Measurements from ENCODE around the gene ARHGAP25. TPM values are rescaled to one million over a fixed set of nuclear protein-coding genes. Genes with fewer than 3 reads are reported as not detected.
A peak's percentile ranks its signal among the peaks of the same experiment; 100 is the strongest.

Gene ARHGAP25
- total and polyA plus RNA-seq, 10 of the 15 experiments (the other 5 are each of a cell fraction or from before 2014, with no cell fraction given): 0.15 to 1.0 (median 0.46) TPM

- 0 out of 4 replicates have a peak, but pooled peaks of 1 of the 2 experiments have one; percentile 28 for TF ChIP-seq EP300 (IDR thresholded peaks at IDR 0.05; ENCODE audit: borderline replicate concordance in 1 of 2, control insufficient read depth in 1 of 2, low read depth in 2 of 2, low read length in 2 of 2)
- TF ChIP-seq IKZF1 (conservative IDR thresholded peaks at IDR 0.05): peak; percentile 38; the same call in 1 of the 2 replicates
- peak in 1 of 2 experiments; percentile 27; a peak in 1 of 4 replicates for TF ChIP-seq BHLHE40 (IDR thresholded peaks at IDR 0.05; ENCODE audit: borderline replicate concordance in 1 of 2, low read depth in 2 of 2, low read length in 1 of 2)
- TF ChIP-seq MEF2A (IDR thresholded peaks at IDR 0.05; ENCODE audit: insufficient read depth, low read depth, low read length): peak; percentile 74
- no peak for TF ChIP-seq NBN (IDR thresholded peaks at IDR 0.05)
- 0 out of 2 replicates have a peak, but pooled peaks have one; percentile 20 for TF ChIP-seq YY1 (IDR thresholded peaks at IDR 0.05; ENCODE audit: low read depth, low read length)
- TF ChIP-seq MEF2B (IDR thresholded peaks at IDR 0.05; ENCODE audit: partially characterized antibody, poor library complexity, severe bottlenecking): peak; percentile 84
- no peak for TF ChIP-seq TCF3 (IDR thresholded peaks at IDR 0.05; ENCODE audit: borderline replicate concordance, insufficient read depth, low read depth, low read length)
- TF ChIP-seq NFIC (IDR thresholded peaks at IDR 0.05; ENCODE audit: low read depth, low read length): 0 out of 2 replicates have a peak, but pooled peaks have one; percentile 23
- peak; percentile 80 for TF ChIP-seq SPI1 (IDR thresholded peaks at IDR 0.05; ENCODE audit: borderline replicate concordance, insufficient read depth, low read depth, low read length)
Measured at GRCh38 chr2:68714866-68715265, 19.7 kb upstream of the ARHGAP25 start (continued).

DNA sequence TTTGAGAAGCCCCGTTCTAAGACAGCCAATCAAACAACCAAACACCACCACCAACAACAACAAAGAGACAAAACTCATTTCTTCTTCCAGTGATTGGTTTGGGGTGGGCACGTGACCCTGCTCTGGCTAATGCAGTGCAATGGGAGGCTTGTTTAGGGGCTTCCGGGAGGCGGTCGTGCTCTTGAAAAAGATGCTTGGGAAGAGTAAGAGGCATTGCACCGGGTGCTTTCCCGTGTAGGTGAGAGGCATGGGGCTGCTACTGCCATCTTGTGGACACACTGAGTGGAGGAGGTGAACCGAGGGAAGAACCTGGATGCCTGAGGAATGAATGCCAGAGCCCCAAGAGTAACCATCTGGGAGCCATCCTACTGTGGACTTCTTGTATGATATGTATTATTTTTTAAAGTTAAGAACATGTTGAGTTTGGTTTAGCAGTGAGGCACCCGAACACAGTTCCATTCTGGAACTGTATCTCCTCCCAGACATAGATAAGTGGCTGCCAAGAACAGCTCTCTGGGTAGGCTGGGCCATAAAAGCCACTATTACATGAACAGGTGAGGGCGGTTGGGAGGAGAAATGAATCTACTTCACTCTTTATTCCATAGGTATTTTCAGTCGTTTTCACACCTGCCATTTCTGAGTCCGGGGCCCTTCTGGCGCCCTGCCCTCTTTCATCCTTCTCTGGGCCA, 19.1 kb upstream of the ARHGAP25 start:
- H4K20me1 ChIP-seq (ENCODE audit: control insufficient read depth, insufficient read depth): no peaks in the 10 kb centered on the region
- H3K4me3 ChIP-seq: 0 out of 2 replicates have a peak overlapping the region, but pooled peaks have one; percentile 16
- peaks cover 31% of the 10 kb centered on the region for H3K4me1 ChIP-seq (ENCODE audit: control insufficient read depth, insufficient read depth, low read length)
- DNase-seq (ENCODE audit: low read depth, low spot score): peak; percentile 59
- H3K4me2 ChIP-seq (ENCODE audit: control insufficient read depth, insufficient read depth): peak overlapping the region; percentile 97
- in situ Hi-C loops (cut with MboI): no loop called here
- peak overlapping the region; percentile 66; the same call in 1 of the 2 replicates for H3K27ac ChIP-seq (ENCODE audit: control insufficient read depth, insufficient read depth)
- no peaks in the 10 kb centered on the region; the same call in 2 of the 3 replicates for H3K9me3 ChIP-seq (replicated peaks; ENCODE audit: control insufficient read depth, insufficient read depth, low read length)
- ChIA-PET SMC1A (ENCODE audit: uncharacterized antibody, unreplicated experiment) (interaction anchor here (1.0 to 2.5 kb wide), 5 partner anchors 228 to 252 kb away, joined by 3 to 10 read pairs (median 6); partner anchors contain the start of genes APLF and FBXO48), CTCF (interaction anchor here (0.9 to 9.9 kb wide), 9 partner anchors 12 to 257 kb away, joined by 3 to 173 read pairs (median 4); partner anchors contain the start of genes APLF and FBXO48), POLR2A (no interaction called here), RAD21 (ENCODE audit: unreplicated experiment) (interaction anchor here (0.7 to 4.0 kb wide), 5 partner anchors 25 to 252 kb away, joined by 3 to 17 read pairs (median 4); partner anchors contain the start of genes APLF and FBXO48)
- ATAC-seq: peak; percentile 90
- H2AFZ ChIP-seq (ENCODE audit: control insufficient read depth, low read depth, low read length): peak overlapping the region; percentile 77
- BruUV-seq (replicated peaks): no TSS peak
- H3K9ac ChIP-seq (ENCODE audit: control insufficient read depth, insufficient read depth, low read length): peak overlapping the region; percentile 44; the same call in 1 of the 2 replicates
- no peak for FAIRE-seq
- no peaks in the 10 kb centered on the region for H3K36me3 ChIP-seq (ENCODE audit: control insufficient read depth in 2 of 2, insufficient read depth in 2 of 2, low read length in 1 of 2)
- H3K79me2 ChIP-seq (ENCODE audit: control insufficient read depth, insufficient read depth, low read length): no peaks in the 10 kb centered on the region
- intact Hi-C loops (cut with micrococcal nuclease; ENCODE audit: unreplicated experiment): loop anchor here (1.0 to 5.0 kb wide), 3 partner anchors 63 to 252 kb away; no protein-coding TSS in a partner anchor
- WGBS (ENCODE audit: insufficient coverage, insufficient replicate concordance, low lambda C conversion rate, missing lambda C conversion rate): 23% methylated on average over 13 of the region's 13 CpGs
- no peaks in the 10 kb centered on the region for H3K27me3 ChIP-seq (replicated peaks in 1 of 2; ENCODE audit: control insufficient read depth in 2 of 2, insufficient read depth in 2 of 2, low read length in 1 of 2)
- TF ChIP-seq GABPA (IDR thresholded peaks at IDR 0.05; ENCODE audit: low read depth) (no peak), NBN (IDR thresholded peaks at IDR 0.05) (0 out of 2 replicates have a peak, but pooled peaks have one; percentile 18), ETV6 (conservative IDR thresholded peaks at IDR 0.05 in 1 of 2, IDR thresholded peaks at IDR 0.05 in 1 of 2; ENCODE audit: borderline replicate concordance in 1 of 2, low read depth in 1 of 2) (no peak), NFYB (IDR thresholded peaks at IDR 0.05; ENCODE audit: insufficient read depth, low read depth, low read length) (peak; percentile 88), KDM1A (IDR thresholded peaks at IDR 0.05; ENCODE audit: borderline replicate concordance) (no peak), MTA2 (IDR thresholded peaks at IDR 0.05; ENCODE audit: low read depth) (no peak), BHLHE40 (IDR thresholded peaks at IDR 0.05; ENCODE audit: borderline replicate concordance in 1 of 2, low read depth in 2 of 2, low read length in 1 of 2) (peak; percentile 41 to 43; a peak in 3 of 4 replicates), RB1 (IDR thresholded peaks at IDR 0.05; ENCODE audit: borderline replicate concordance) (no peak), EED (IDR thresholded peaks at IDR 0.05; ENCODE audit: low read depth) (no peak; the same call in 1 of the 2 replicates), JUND (IDR thresholded peaks at IDR 0.05; ENCODE audit: low read depth, low read length) (no peak)
- TF ChIP-seq, protein P1, sequence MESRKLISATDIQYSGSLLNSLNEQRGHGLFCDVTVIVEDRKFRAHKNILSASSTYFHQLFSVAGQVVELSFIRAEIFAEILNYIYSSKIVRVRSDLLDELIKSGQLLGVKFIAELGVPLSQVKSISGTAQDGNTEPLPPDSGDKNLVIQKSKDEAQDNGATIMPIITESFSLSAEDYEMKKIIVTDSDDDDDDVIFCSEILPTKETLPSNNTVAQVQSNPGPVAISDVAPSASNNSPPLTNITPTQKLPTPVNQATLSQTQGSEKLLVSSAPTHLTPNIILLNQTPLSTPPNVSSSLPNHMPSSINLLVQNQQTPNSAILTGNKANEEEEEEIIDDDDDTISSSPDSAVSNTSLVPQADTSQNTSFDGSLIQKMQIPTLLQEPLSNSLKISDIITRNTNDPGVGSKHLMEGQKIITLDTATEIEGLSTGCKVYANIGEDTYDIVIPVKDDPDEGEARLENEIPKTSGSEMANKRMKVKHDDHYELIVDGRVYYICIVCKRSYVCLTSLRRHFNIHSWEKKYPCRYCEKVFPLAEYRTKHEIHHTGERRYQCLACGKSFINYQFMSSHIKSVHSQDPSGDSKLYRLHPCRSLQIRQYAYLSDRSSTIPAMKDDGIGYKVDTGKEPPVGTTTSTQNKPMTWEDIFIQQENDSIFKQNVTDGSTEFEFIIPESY (IDR thresholded peaks at IDR 0.05): no peak

Measured in GM12878 (cell line).